Mesendoderm (in vitro differentiated cells): ENCODE results near the gene PABPC4L.
A peak's percentile ranks its signal among the peaks of the same experiment; 100 is the strongest.

Source experiments
- DNase-seq: peaks from one replicate; pipeline ENCODE4 v3.0.0; 2013
- H2AK5ac ChIP-seq: 2 replicates; pipeline ENCODE4 v1.6.1; 2013; ENCODE audit warnings: low read length, inconsistent platforms
- H2BK120ac ChIP-seq: 2 replicates; pipeline ENCODE4 v1.6.1; 2013; ENCODE audit warnings: low read depth, mild to moderate bottlenecking, low read length, moderate library complexity, mixed read lengths
- H2BK15ac ChIP-seq: replicated peaks from 2 replicates; pipeline ENCODE4 v1.6.1; 2013; ENCODE audit warnings: low read depth, mild to moderate bottlenecking, moderate library complexity
- H2BK5ac ChIP-seq: 2 replicates; pipeline ENCODE4 v1.6.1; 2013; ENCODE audit warnings: low read length, inconsistent platforms
- H3K18ac ChIP-seq: 2 replicates; pipeline ENCODE4 v1.6.1; 2013; ENCODE audit warnings: mild to moderate bottlenecking, low read length, mixed read lengths
- H3K23ac ChIP-seq: one replicate; pipeline ENCODE4 v1.6.1; 2013; ENCODE audit warnings: low read length
- H3K27ac ChIP-seq: 2 replicates; pipeline ENCODE4 v1.5.1; 2013; ENCODE audit warnings: low read depth, mild to moderate bottlenecking, inconsistent platforms, low read length, moderate library complexity
- H3K27me3 ChIP-seq: 2 replicates; pipeline ENCODE4 v1.6.1; 2013; ENCODE audit warnings: low read length, control low read depth, mild to moderate bottlenecking, inconsistent platforms; ENCODE audit not compliant: insufficient read depth, poor library complexity
- H3K36me3 ChIP-seq: 2 replicates; pipeline ENCODE4 v1.6.1; 2013; ENCODE audit warnings: low read length, inconsistent platforms; ENCODE audit not compliant: control insufficient read depth, insufficient read depth
- H3K4ac ChIP-seq: one replicate; pipeline ENCODE4 v1.6.1; 2013; ENCODE audit warnings: low read depth, mild to moderate bottlenecking, low read length, moderate library complexity
- H3K4me1 ChIP-seq: 2 replicates; pipeline ENCODE4 v1.6.1; 2013; ENCODE audit warnings: low read depth, low read length, inconsistent platforms; ENCODE audit not compliant: control insufficient read depth
- H3K4me2 ChIP-seq: 2 replicates; pipeline ENCODE4 v1.6.1; 2013; ENCODE audit warnings: low read length
- H3K4me3 ChIP-seq: 2 replicates; pipeline ENCODE4 v1.5.1; 2013; ENCODE audit warnings: mild to moderate bottlenecking, low read length
- H3K56ac ChIP-seq: one replicate; pipeline ENCODE4 v1.6.1; 2013; ENCODE audit warnings: low read length
- H3K79me1 ChIP-seq: 2 replicates; pipeline ENCODE4 v1.6.1; 2013; ENCODE audit warnings: low read length, inconsistent platforms
- H3K79me2 ChIP-seq: 2 replicates; pipeline ENCODE4 v1.6.1; 2013; ENCODE audit warnings: mild to moderate bottlenecking, low read length; ENCODE audit not compliant: control insufficient read depth, insufficient read depth
- H3K9ac ChIP-seq: 2 replicates; pipeline ENCODE4 v1.6.1; 2013; ENCODE audit warnings: low read length, inconsistent platforms
- H4K5ac ChIP-seq: one replicate; pipeline ENCODE4 v1.6.1; 2013; ENCODE audit warnings: low read length
- H4K8ac ChIP-seq: one replicate; pipeline ENCODE4 v1.6.1; 2013; ENCODE audit warnings: low read depth, mild to moderate bottlenecking, control low read depth, low read length, moderate library complexity
- WGBS: extraction: QIAGEN DNeasy Blood & Tissue Kit; methylation state at CpG from one replicate; pipeline ENCODE4 v1.1.7; 2013; ENCODE audit warnings: low lambda C conversion rate, missing lambda C conversion rate; ENCODE audit not compliant: insufficient coverage; ENCODE audit errors: extremely low coverage; 5-methylcytosine and 5-hydroxymethylcytosine counted together

The PABPC4L gene

DNA sequence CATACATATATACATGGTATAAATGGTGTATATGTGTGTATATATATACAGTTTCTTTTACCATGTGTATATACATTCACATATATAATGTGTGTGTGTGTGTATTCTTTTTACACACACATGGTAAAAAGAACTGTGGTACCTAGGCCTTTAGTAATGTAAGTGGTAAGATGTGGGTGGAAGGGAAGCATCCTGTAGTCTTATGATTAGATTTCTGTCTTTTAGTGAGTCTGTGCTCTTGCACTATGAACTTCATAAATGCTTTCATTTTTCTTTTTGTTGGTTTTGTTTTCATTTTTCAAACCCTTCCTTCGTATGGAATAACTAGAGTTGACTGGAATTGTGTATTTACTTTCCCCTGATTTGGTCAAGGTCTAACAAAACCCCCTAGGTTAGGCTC is 12.1 kb downstream of the PABPC4L start:
- Histone ChIP-seq H2BK5ac (no peak overlapping the region), H3K79me1 (no peaks in the 10 kb centered on the region), H3K9ac (no peak overlapping the region), H3K79me2 (no peaks in the 10 kb centered on the region), H2BK120ac (no peak overlapping the region), H2AK5ac (no peak overlapping the region), H4K8ac (no peak overlapping the region), H3K23ac (no peak overlapping the region), H3K18ac (no peak overlapping the region), H3K27me3 (no peaks in the 10 kb centered on the region), H3K4me3 (no peak overlapping the region), H3K4me1 (no peaks in the 10 kb centered on the region), H3K4me2 (no peak overlapping the region), H3K4ac (no peak overlapping the region), H3K27ac (no peak overlapping the region), H2BK15ac (no peak overlapping the region), H3K56ac (no peak overlapping the region), H3K36me3 (no peaks in the 10 kb centered on the region), H4K5ac (no peak overlapping the region)
- DNase-seq = no peak
- whole genome bisulfite sequencing = no CpG with 5 or more reads among the region's 1 CpG

DNA sequence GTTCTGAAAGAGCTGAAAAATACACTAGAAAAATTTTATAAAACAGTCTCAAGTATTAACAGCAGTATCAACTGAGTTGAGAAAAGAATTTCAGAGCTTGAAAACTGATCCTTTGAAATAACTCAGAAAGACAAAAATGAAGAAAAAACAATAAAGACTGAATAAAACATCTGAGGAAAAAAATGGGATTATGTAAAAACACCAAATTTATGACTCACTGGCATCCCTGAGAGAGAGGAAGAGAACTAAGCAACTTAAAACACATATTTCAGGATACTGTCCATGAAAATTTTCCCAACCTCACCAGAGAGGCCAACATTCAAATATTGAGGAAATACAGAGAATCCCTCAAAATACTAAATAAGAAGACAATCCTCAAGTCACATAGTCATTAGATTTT is 22.9 kb downstream of the PABPC4L start:
- Histone ChIP-seq H3K27me3 (no peaks in the 10 kb centered on the region), H3K4me2 (no peak overlapping the region), H2BK120ac (no peak overlapping the region), H2AK5ac (no peak overlapping the region), H3K23ac (no peak overlapping the region), H3K9ac (no peak overlapping the region), H4K5ac (no peak overlapping the region), H3K18ac (no peak overlapping the region), H3K79me2 (no peaks in the 10 kb centered on the region), H2BK5ac (no peak overlapping the region), H4K8ac (no peak overlapping the region), H3K56ac (no peak overlapping the region), H3K79me1 (no peaks in the 10 kb centered on the region), H3K27ac (no peak overlapping the region), H3K4me1 (no peaks in the 10 kb centered on the region), H3K4me3 (no peak overlapping the region), H3K4ac (no peak overlapping the region), H2BK15ac (no peak overlapping the region), H3K36me3 (no peaks in the 10 kb centered on the region)
- DNase-seq = no peak

DNA sequence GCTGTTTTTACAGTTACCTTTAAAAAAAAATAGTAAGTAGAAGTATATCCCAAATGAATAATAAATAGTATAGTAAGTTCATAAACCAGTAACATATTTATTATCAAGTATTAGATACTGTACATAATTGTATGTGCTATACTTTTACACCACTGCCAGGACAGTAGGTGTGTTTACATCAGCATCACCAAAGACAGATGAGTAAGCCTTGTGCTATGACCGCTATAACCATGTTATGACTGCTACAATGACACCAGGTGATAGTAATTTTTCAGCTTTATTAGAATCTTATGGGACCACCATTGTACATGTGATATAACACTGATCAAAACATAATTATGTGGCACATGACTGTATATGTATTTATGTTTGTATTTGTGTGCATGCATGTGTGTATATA is 27.3 kb downstream of the PABPC4L start:
- H2BK120ac ChIP-seq = no peak overlapping the region
- H3K79me1 ChIP-seq = no peaks in the 10 kb centered on the region

DNA sequence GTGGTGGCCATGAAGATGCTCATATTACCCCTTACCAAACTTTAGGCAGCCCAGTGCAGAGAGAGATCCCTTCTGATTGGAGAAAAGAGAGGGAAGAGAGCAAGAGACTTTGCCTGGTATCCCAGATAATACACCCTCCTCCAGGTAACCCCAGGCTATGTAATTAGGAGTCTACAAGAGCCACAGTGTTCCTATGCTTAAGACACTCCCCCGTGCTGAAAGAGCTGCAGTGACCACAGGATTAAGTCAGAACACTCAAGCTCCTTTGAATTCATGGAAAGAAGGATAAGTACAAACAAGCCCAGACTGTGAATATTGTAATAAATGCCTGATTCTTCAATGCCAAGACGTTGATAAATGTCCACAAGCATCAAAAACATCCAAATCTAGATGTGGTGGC is 41.4 kb downstream of the PABPC4L start:
- no peak overlapping the region for H2BK15ac ChIP-seq
- H2BK5ac ChIP-seq = no peak overlapping the region
- no peak overlapping the region for H3K27ac ChIP-seq
- H3K27me3 ChIP-seq = no peaks in the 10 kb centered on the region
- DNase-seq = peak; percentile 11
- no peak overlapping the region for H4K8ac ChIP-seq
- no peak overlapping the region for H3K56ac ChIP-seq
- H2AK5ac ChIP-seq = no peak overlapping the region
- WGBS = no CpG with 5 or more reads among the region's 2 CpGs
- H3K9ac ChIP-seq = no peak overlapping the region
- H3K4me3 ChIP-seq = no peak overlapping the region
- no peak overlapping the region for H2BK120ac ChIP-seq
- no peak overlapping the region for H3K18ac ChIP-seq
- no peak overlapping the region for H3K4me2 ChIP-seq
- no peaks in the 10 kb centered on the region for H3K4me1 ChIP-seq
- no peak overlapping the region for H3K23ac ChIP-seq
- H3K4ac ChIP-seq = no peak overlapping the region
- no peaks in the 10 kb centered on the region for H3K36me3 ChIP-seq
- H4K5ac ChIP-seq = no peak overlapping the region
- H3K79me1 ChIP-seq = no peaks in the 10 kb centered on the region
- no peaks in the 10 kb centered on the region for H3K79me2 ChIP-seq

More for the DNA sequence above, 27.3 kb downstream of the PABPC4L start:
- Histone ChIP-seq H3K9ac (no peak overlapping the region), H2BK15ac (no peak overlapping the region), H3K4me3 (no peak overlapping the region), H3K56ac (no peak overlapping the region), H2AK5ac (no peak overlapping the region), H3K27me3 (no peaks in the 10 kb centered on the region), H3K36me3 (no peaks in the 10 kb centered on the region), H3K23ac (no peak overlapping the region), H3K4me1 (no peaks in the 10 kb centered on the region), H3K18ac (no peak overlapping the region), H3K79me2 (no peaks in the 10 kb centered on the region), H2BK5ac (no peak overlapping the region), H4K5ac (no peak overlapping the region), H3K27ac (no peak overlapping the region), H4K8ac (no peak overlapping the region), H3K4ac (no peak overlapping the region), H3K4me2 (no peak overlapping the region)
- WGBS = no CpG with 5 or more reads among the region's 1 CpG
- DNase-seq = no peak

DNA sequence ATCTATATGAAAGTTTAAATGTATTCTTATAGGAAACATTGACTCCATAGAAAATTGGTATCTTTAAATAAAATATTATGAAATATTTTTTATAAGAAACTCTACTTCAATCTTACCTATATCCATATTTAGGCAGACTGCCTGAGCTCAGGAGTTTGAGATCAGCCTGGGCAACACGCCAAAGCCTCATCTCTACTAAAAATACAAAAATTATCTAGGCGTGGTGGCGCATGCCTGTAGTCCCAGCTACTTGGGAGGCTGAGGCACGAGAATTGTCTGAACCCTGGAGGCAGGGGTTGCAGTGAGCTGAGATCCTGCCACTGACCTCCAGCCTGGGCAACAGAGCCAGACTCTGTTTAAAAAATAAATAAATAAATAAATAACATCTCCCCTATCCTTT is 47.5 kb downstream of the PABPC4L start:
- no peaks in the 10 kb centered on the region for H3K36me3 ChIP-seq
- H4K8ac ChIP-seq = no peak overlapping the region
- no peak overlapping the region for H3K56ac ChIP-seq
- no peak overlapping the region for H3K27ac ChIP-seq
- H2AK5ac ChIP-seq = no peak overlapping the region
- H3K9ac ChIP-seq = no peak overlapping the region
- H3K18ac ChIP-seq = no peak overlapping the region
- no peaks in the 10 kb centered on the region for H3K4me1 ChIP-seq
- no peaks in the 10 kb centered on the region for H3K27me3 ChIP-seq
- no CpG with 5 or more reads among the region's 4 CpGs for WGBS
- no peak overlapping the region for H2BK15ac ChIP-seq
- no peak overlapping the region for H2BK120ac ChIP-seq
- no peak overlapping the region for H3K4me3 ChIP-seq
- no peaks in the 10 kb centered on the region for H3K79me1 ChIP-seq
- no peak overlapping the region for H4K5ac ChIP-seq
- no peak overlapping the region for H3K4me2 ChIP-seq
- no peak overlapping the region for H3K23ac ChIP-seq
- H2BK5ac ChIP-seq = no peak overlapping the region
- H3K4ac ChIP-seq = peak overlapping the region; percentile 52
- no peaks in the 10 kb centered on the region for H3K79me2 ChIP-seq
- DNase-seq = no peak

DNA sequence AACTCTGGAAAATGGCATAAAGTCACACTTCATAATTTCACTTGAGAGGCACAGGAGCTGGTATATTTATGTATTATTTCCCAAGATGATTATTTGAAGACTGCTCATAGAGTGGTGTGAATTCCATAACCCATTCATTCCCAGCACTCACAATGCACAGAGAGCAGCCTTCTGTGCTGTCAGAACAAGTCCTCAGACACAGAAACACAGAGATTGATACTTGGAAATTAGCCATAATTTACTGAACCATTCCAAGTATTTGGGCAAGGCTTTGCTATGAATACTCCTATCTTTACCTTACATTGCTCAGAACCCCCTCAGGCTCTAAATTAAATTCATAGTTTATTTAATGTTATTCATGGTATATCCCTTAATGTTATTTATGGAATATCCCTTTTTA is 53.6 kb downstream of the PABPC4L start:
- no peak overlapping the region for H3K56ac ChIP-seq
- H3K79me2 ChIP-seq = no peaks in the 10 kb centered on the region
- DNase-seq = no peak
- no peaks in the 10 kb centered on the region for H3K36me3 ChIP-seq
- no peak overlapping the region for H3K4me3 ChIP-seq
- no peak overlapping the region for H2BK120ac ChIP-seq
- H3K18ac ChIP-seq = no peak overlapping the region
- H3K27ac ChIP-seq = no peak overlapping the region
- H2BK15ac ChIP-seq = no peak overlapping the region
- no peak overlapping the region for H3K9ac ChIP-seq
- no peaks in the 10 kb centered on the region for H3K4me1 ChIP-seq
- no peak overlapping the region for H2AK5ac ChIP-seq
- H4K8ac ChIP-seq = no peak overlapping the region
- no peaks in the 10 kb centered on the region for H3K79me1 ChIP-seq
- no peak overlapping the region for H4K5ac ChIP-seq
- no peaks in the 10 kb centered on the region for H3K27me3 ChIP-seq
- no peak overlapping the region for H3K23ac ChIP-seq
- no peak overlapping the region for H3K4ac ChIP-seq
- H3K4me2 ChIP-seq = no peak overlapping the region
- no peak overlapping the region for H2BK5ac ChIP-seq
